HepG2 (cell line): Measurements from ENCODE around the gene SUSD3. TPM values are rescaled to one million over a fixed set of nuclear protein-coding genes. Genes with fewer than 3 reads are reported as not detected.
A peak's percentile ranks its signal among the peaks of the same experiment; 100 is the strongest.

Experiments used
- ARNTL ChIP-seq: sonication (generic); formaldehyde crosslinking; IDR thresholded peaks from 2 replicates; pipeline ENCODE4 v1.4.0; 2020; ENCODE audit warnings: mild to moderate bottlenecking, missing genetic modification reagents
- ATF7 ChIP-seq, 2 experiments: fragments of 450-650 bp in 1 of 2; sonication (generic) in 1 of 2; formaldehyde crosslinking in 1 of 2; IDR thresholded peaks; 2 replicates each; pipeline versions ENCODE4 v1.4.0 to v1.6.1; 2016 to 2020; ENCODE audit warnings: antibody characterized with exemption in 1 of 2, mild to moderate bottlenecking in 1 of 2, missing genetic modification reagents in 1 of 2
- ETV5 ChIP-seq: IDR thresholded peaks from 2 replicates; pipeline ENCODE4 v1.6.1; 2018; ENCODE audit warnings: missing biosample characterization, missing genetic modification reagents, inconsistent platforms, borderline replicate concordance
- FOXA3 ChIP-seq: IDR thresholded peaks from 2 replicates; pipeline ENCODE4 v1.6.1; 2016; ENCODE audit warnings: missing genetic modification reagents, missing compliant biosample characterization
- KDM6A ChIP-seq: IDR thresholded peaks from 2 replicates; pipeline ENCODE4 v1.6.1; 2016; ENCODE audit warnings: low read depth
- LCORL ChIP-seq, 2 experiments: fragments of 450-650 bp in 1 of 2; sonication (generic) in 1 of 2; formaldehyde crosslinking in 1 of 2; IDR thresholded peaks; 2 replicates each; pipeline versions ENCODE4 v1.5.0 to v1.6.1; 2017 to 2020; ENCODE audit warnings: antibody characterized with exemption in 1 of 2, missing genetic modification reagents in 1 of 2
- MEIS2 ChIP-seq: sonication (generic); formaldehyde crosslinking; IDR thresholded peaks from 2 replicates; pipeline ENCODE4 v1.9.0; 2021; ENCODE audit warnings: mild to moderate bottlenecking, missing genetic modification reagents
- NFKB2 ChIP-seq: sonication (generic); formaldehyde crosslinking; IDR thresholded peaks from 2 replicates; pipeline ENCODE4 v1.4.0; 2020; ENCODE audit warnings: missing genetic modification reagents, borderline replicate concordance
- NFRKB ChIP-seq: fragments of 450-650 bp; IDR thresholded peaks from 2 replicates; pipeline ENCODE4 v1.6.1; 2017
- PITX1 ChIP-seq: sonication (generic); formaldehyde crosslinking; IDR thresholded peaks from 2 replicates; pipeline ENCODE4 v1.5.1; 2020; ENCODE audit warnings: mild to moderate bottlenecking, missing genetic modification reagents
- POLR2AphosphoS5 ChIP-seq: IDR thresholded peaks from 2 replicates; pipeline ENCODE4 v1.6.1; 2012; ENCODE audit warnings: low read depth, low read length
- SP2 ChIP-seq: sonication (generic); formaldehyde crosslinking; IDR thresholded peaks from 2 replicates; pipeline ENCODE4 v1.5.1; 2020; ENCODE audit warnings: mild to moderate bottlenecking, missing genetic modification reagents
- STAT6 ChIP-seq: sonication (generic); formaldehyde crosslinking; IDR thresholded peaks from 2 replicates; pipeline ENCODE4 v1.4.0; 2020; ENCODE audit warnings: missing genetic modification reagents, mild to moderate bottlenecking, borderline replicate concordance
- TAF1 ChIP-seq: sonication (generic); formaldehyde crosslinking; IDR thresholded peaks from 2 replicates; pipeline ENCODE4 v1.4.0; 2020; ENCODE audit warnings: missing genetic modification reagents
- TEAD3 ChIP-seq: optimal IDR thresholded peaks from 2 replicates; pipeline ENCODE3; 2016; ENCODE audit warnings: borderline replicate concordance
- ZBTB7B ChIP-seq: sonication (generic); formaldehyde crosslinking; IDR thresholded peaks from 2 replicates; pipeline ENCODE4 v1.4.0; 2020; ENCODE audit warnings: missing genetic modification reagents
- ZNF10 ChIP-seq: sonication (generic); formaldehyde crosslinking; IDR thresholded peaks from 2 replicates; pipeline ENCODE4 v1.4.0; 2020; ENCODE audit warnings: mild to moderate bottlenecking, low read depth, missing genetic modification reagents, borderline replicate concordance
- ZNF205 ChIP-seq: IDR thresholded peaks from 2 replicates; pipeline ENCODE4 v1.6.1; 2018; ENCODE audit warnings: missing biosample characterization, missing genetic modification reagents
- ZNF235 ChIP-seq: sonication (generic); formaldehyde crosslinking; IDR thresholded peaks from 2 replicates; pipeline ENCODE4 v1.8.1; 2023; ENCODE audit warnings: mild to moderate bottlenecking, missing genetic modification reagents, borderline replicate concordance
- ZNF280D ChIP-seq: sonication (generic); formaldehyde crosslinking; IDR thresholded peaks from 2 replicates; pipeline ENCODE4 v1.5.1; 2020; ENCODE audit warnings: mild to moderate bottlenecking, missing genetic modification reagents
- ZNF3 ChIP-seq: IDR thresholded peaks from 2 replicates; pipeline ENCODE4 v1.7.0; 2017; ENCODE audit warnings: inconsistent platforms
- ZNF331 ChIP-seq: sonication (generic); formaldehyde crosslinking; IDR thresholded peaks from 2 replicates; pipeline ENCODE4 v1.4.0; 2020; ENCODE audit warnings: missing genetic modification reagents
- ZNF430 ChIP-seq: sonication (generic); formaldehyde crosslinking; IDR thresholded peaks from 2 replicates; pipeline ENCODE4 v1.9.0; 2021; ENCODE audit warnings: mild to moderate bottlenecking, missing genetic modification reagents
- ZNF672 ChIP-seq: sonication (generic); formaldehyde crosslinking; IDR thresholded peaks from 2 replicates; pipeline ENCODE4 v1.8.1; 2022; ENCODE audit warnings: missing genetic modification reagents
- ZNF749 ChIP-seq: sonication (generic); formaldehyde crosslinking; IDR thresholded peaks from 2 replicates; pipeline ENCODE4 v1.8.0; 2022; ENCODE audit warnings: mild to moderate bottlenecking, missing genetic modification reagents, moderate library complexity, borderline replicate concordance
- ZSCAN9 ChIP-seq: IDR thresholded peaks from 2 replicates; pipeline ENCODE4 v1.6.1; 2016; ENCODE audit warnings: borderline replicate concordance
- polyA plus RNA-seq, 8 experiments: library from polyadenylated mRNA; depleted of rRNA in 3 of 8; stranded (reverse) in 7 of 8; unstranded in 1 of 8; fragments of >200 nt; fragmentation: Illumina TruSeq in 4 of 8; extraction: Trizol in 4 of 8; gene quantifications; 2 replicates each; pipeline versions ENCODE4 v1.2.1 to v1.2.3, GENCODE V29; 2011 to 2016; ENCODE audit warnings: low read depth in 4 of 8, missing spikeins in 1 of 8, mixed read lengths in 1 of 8; ENCODE audit not compliant: insufficient read depth in 1 of 8
- total RNA-seq, 5 experiments: library from RNA; depleted of rRNA; stranded (reverse); fragments of >200 nt; fragmentation: Illumina TruSeq; extraction: Trizol; gene quantifications; 2 replicates each; pipeline ENCODE4 v1.2.3, GENCODE V29; 2016; ENCODE audit warnings: low read depth in 1 of 5

SUSD3 gene
- total and polyA plus RNA-seq, 2 of the 13 experiments (the other 11 are each of a cell fraction or from before 2014, with no cell fraction given), result 7.0 to 9.1 TPM

GRCh38 chr9:93132946-93133680 lies 74.6 kb downstream of the SUSD3 start (continued):
- TF ChIP-seq ZNF331 (peak; percentile 15; the same call in 1 of the 2 replicates), ZNF749 (CRISPR knock-in tag) (no peak), SP2 (CRISPR knock-in tag) (peak; percentile 33; the same call in 1 of the 2 replicates), MEIS2 (CRISPR knock-in tag) (0 out of 2 replicates have a peak, but pooled peaks have one; percentile 13), LCORL (IDR thresholded peaks at IDR 0.05) (no peak), LCORL (CRISPR knock-in tag; IDR thresholded peaks at IDR 0.05) (no peak; the same call in none of the 2 replicates), ZNF672 (CRISPR knock-in tag) (no peak), KDM6A (CRISPR knock-in tag) (peak; percentile 16; the same call in 1 of the 2 replicates), ZBTB7B (CRISPR knock-in tag) (no peak; the same call in 1 of the 2 replicates), NFRKB (no peak), ZNF280D (CRISPR knock-in tag) (peak; percentile 35; the same call in 1 of the 2 replicates), ARNTL (CRISPR knock-in tag) (peak; percentile 49; the same call in 1 of the 2 replicates), STAT6 (CRISPR knock-in tag) (0 out of 2 replicates have a peak, but pooled peaks have one; percentile 40), ETV5 (0 out of 2 replicates have a peak, but pooled peaks have one; percentile 18), ZNF430 (CRISPR knock-in tag) (peak; percentile 60; the same call in 1 of the 2 replicates), ZSCAN9 (CRISPR knock-in tag) (0 out of 2 replicates have a peak, but pooled peaks have one; percentile 10), ZNF235 (no peak), TEAD3 (CRISPR knock-in tag) (peak; percentile 72), ZNF3 (CRISPR knock-in tag) (0 out of 2 replicates have a peak, but pooled peaks have one; percentile 10), ZNF205 (CRISPR knock-in tag) (peak; percentile 15; the same call in 1 of the 2 replicates), ATF7 (IDR thresholded peaks at IDR 0.05) (peak; percentile 85), ATF7 (CRISPR knock-in tag; IDR thresholded peaks at IDR 0.05) (peak; percentile 79; the same call in 1 of the 2 replicates), POLR2AphosphoS5 (peak; percentile 7; the same call in 1 of the 2 replicates), TAF1 (CRISPR knock-in tag) (no peak), PITX1 (CRISPR knock-in tag) (no peak), NFKB2 (no peak; the same call in 1 of the 2 replicates), ZNF10 (CRISPR knock-in tag) (no peak), FOXA3 (CRISPR knock-in tag) (peak; percentile 86)
